ENCODE measurements around the gene TEX55. TPM values are rescaled to one million over a fixed set of nuclear protein-coding genes. Genes with fewer than 3 reads are reported as not detected.
"Not testable (repeated sequence)": the region's sequence is repeated elsewhere in the genome, so short reads cannot be mapped to it uniquely, and the experiment has no call there.

The TEX55 gene
- total and polyA plus RNA-seq, 9 donors = not detected

DNA sequence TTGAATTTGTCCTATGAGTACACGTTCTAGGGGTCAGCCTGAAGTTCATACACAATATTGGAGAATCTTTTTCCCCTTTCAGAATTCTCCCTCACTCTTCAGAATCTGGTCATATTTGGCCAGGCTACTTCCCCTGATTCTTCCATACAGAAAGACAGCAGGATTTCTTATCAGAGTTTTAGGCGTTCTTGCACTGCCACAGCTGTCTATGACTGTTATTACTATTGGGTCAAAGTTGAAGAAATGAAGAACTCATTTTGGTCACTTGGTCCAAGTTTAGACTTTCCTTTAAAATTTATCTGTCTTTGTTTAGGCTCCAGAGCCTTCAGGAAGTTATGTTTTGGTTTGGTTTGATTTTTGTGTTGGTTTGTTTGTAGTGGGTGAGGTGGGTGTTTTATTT lies 12.0 kb downstream of the TEX55 start:
- Histone ChIP-seq H3K4me3 (ENCODE audit: low read length) (no peak overlapping the region), H3K9me3 (replicated peaks; ENCODE audit: control insufficient read depth, low read depth, low read length) (peaks cover 8% of the 10 kb centered on the region), H3K4me1 (ENCODE audit: control insufficient read depth, insufficient read depth, low read length) (no peaks in the 10 kb centered on the region), H3K27ac (ENCODE audit: low read length) (no peak overlapping the region), H3K36me3 (ENCODE audit: control insufficient read depth, insufficient read depth, low read length) (no peaks in the 10 kb centered on the region), H3K27me3 (ENCODE audit: control insufficient read depth, insufficient read depth, low read length) (no peaks in the 10 kb centered on the region)
- 80% methylated on average over 1 of the region's 2 CpGs for WGBS (ENCODE audit: insufficient coverage)
- no peak for DNase-seq

DNA sequence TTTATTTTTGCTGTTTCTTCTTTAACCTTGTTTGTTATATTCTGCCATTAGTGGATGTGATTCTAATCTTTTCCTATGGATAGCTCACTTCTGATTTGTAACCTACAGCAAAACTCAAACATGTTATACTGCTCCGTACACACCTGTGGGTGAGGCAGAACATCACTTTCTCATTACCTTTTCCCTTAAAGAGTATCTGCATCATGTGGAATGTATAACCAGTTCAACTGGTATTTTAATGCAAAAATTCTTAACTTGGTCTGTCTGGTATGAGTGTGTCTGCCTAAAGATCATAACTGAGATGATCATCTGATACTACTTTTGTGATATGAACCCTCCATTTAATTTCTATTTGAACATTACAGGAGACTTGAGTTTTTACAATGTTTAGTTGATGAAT lies 14.4 kb downstream of the TEX55 start:
- H3K27ac ChIP-seq (ENCODE audit: low read length) = no peak overlapping the region
- no peaks in the 10 kb centered on the region for H3K36me3 ChIP-seq (ENCODE audit: control insufficient read depth, insufficient read depth, low read length)
- no CpG with 5 or more reads among the region's 1 CpG for WGBS (ENCODE audit: insufficient coverage)
- H3K9me3 ChIP-seq (replicated peaks; ENCODE audit: control insufficient read depth, low read depth, low read length) = peaks cover 8% of the 10 kb centered on the region
- H3K4me3 ChIP-seq (ENCODE audit: low read length) = no peak overlapping the region
- H3K4me1 ChIP-seq (ENCODE audit: control insufficient read depth, insufficient read depth, low read length) = no peaks in the 10 kb centered on the region
- no peak for DNase-seq
- H3K27me3 ChIP-seq (ENCODE audit: control insufficient read depth, insufficient read depth, low read length) = no peaks in the 10 kb centered on the region

DNA sequence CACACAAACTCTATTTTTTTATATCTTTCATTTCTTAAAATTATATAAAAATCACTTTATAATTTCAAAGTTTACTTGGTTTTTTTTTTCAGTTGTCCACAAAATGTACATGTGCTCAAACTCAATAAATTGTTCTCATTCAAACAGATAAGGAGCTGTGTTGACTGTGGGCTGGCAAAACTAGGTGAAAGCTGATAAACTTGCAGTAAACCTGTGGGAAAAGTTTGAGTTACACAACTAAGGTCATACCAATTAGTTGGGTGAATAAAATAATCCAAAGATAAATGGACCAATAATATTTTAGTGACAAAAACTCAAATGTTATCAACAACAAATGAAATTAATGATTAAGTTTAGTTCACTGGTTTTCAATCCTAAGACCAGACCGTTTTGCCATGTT lies 14.8 kb downstream of the TEX55 start:
- no peaks in the 10 kb centered on the region for H3K27me3 ChIP-seq (ENCODE audit: control insufficient read depth, insufficient read depth, low read length)
- no CpG with 5 or more reads among the region's 1 CpG for WGBS (ENCODE audit: insufficient coverage)
- no peak overlapping the region for H3K4me3 ChIP-seq (ENCODE audit: low read length)
- no peak for DNase-seq
- no peak overlapping the region for H3K27ac ChIP-seq (ENCODE audit: low read length)
- H3K4me1 ChIP-seq (ENCODE audit: control insufficient read depth, insufficient read depth, low read length) = no peaks in the 10 kb centered on the region
- peaks cover 8% of the 10 kb centered on the region for H3K9me3 ChIP-seq (replicated peaks; ENCODE audit: control insufficient read depth, low read depth, low read length)
- no peaks in the 10 kb centered on the region for H3K36me3 ChIP-seq (ENCODE audit: control insufficient read depth, insufficient read depth, low read length)

DNA sequence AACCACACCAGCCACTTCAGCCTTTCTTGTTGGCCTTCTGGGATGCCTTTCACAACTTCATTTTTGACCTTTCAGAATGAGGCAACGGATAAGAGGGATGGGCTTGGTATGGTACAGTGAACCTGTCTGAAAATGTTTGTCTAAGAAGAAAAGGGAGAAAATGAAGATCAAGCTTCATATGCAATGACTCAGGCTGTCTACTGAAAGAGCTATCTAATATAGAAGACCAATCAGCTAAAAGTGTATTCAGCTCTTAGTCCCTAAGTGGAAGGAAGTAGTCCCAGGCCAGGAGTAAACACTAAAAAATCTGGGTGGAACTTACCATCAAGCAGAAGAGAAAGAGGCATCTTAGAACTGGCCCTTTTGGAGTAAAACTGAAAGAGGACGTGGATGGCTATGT lies 15.3 kb downstream of the TEX55 start:
- Histone ChIP-seq H3K4me1 (ENCODE audit: control insufficient read depth, insufficient read depth, low read length) (no peaks in the 10 kb centered on the region), H3K27me3 (ENCODE audit: control insufficient read depth, insufficient read depth, low read length) (no peaks in the 10 kb centered on the region), H3K9me3 (replicated peaks; ENCODE audit: control insufficient read depth, low read depth, low read length) (peaks cover 7% of the 10 kb centered on the region), H3K27ac (ENCODE audit: low read length) (no peak overlapping the region), H3K4me3 (ENCODE audit: low read length) (no peak overlapping the region), H3K36me3 (ENCODE audit: control insufficient read depth, insufficient read depth, low read length) (no peaks in the 10 kb centered on the region)
- no peak for DNase-seq
- no CpG with 5 or more reads among the region's 2 CpGs for WGBS (ENCODE audit: insufficient coverage)

DNA sequence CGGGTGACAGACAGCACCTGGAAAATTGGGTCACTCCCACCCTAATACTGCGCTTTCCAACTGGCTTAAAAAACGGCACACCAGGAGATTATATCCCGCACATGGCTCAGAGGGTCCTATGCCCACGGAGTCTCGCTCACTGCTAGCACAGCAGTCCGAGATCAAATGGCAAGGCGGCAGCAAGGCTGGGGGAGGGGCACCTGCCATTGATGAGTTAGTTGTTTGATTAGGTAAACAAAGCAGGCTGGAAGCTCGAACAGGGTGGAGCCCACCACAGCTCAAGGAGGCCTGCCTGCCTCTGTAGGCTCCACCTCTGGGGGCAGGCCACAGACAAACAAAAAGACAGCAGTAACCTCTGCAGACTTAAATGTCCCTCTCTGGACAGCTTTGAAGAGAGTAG lies 18.8 kb downstream of the TEX55 start:
- H3K4me1 ChIP-seq (ENCODE audit: control insufficient read depth, insufficient read depth, low read length); H3K9me3 ChIP-seq (replicated peaks; ENCODE audit: control insufficient read depth, low read depth, low read length); H3K27ac ChIP-seq (ENCODE audit: low read length); H3K36me3 ChIP-seq (ENCODE audit: control insufficient read depth, insufficient read depth, low read length); H3K27me3 ChIP-seq (ENCODE audit: control insufficient read depth, insufficient read depth, low read length); H3K4me3 ChIP-seq (ENCODE audit: low read length); DNase-seq: not testable (repeated sequence)
- WGBS (ENCODE audit: insufficient coverage) = 58% methylated on average over 2 of the region's 9 CpGs

DNA sequence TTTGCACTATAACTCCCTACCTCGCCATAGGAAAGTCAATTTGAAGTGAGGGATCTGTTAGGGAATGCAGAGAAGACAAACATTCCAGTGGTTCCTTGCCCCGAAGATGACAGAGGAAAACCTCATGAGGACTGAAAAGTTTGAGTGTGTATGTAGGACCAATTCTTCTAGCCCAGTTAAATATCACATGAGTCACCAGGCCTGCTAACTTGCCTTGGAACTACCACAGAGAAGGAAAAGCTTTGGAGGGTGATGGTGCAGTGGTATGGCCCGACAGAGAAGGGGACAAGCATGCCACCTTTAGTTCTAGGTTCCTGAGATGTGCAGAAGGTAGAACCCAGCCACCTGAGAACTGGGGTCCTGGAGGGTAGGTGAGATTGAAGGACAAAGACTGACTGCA lies 24.9 kb downstream of the TEX55 start:
- Histone ChIP-seq H3K27me3 (ENCODE audit: control insufficient read depth, insufficient read depth, low read length) (peaks cover 6% of the 10 kb centered on the region), H3K27ac (ENCODE audit: low read length) (no peak overlapping the region), H3K9me3 (replicated peaks; ENCODE audit: control insufficient read depth, low read depth, low read length) (no peaks in the 10 kb centered on the region), H3K4me3 (ENCODE audit: low read length) (no peak overlapping the region), H3K36me3 (ENCODE audit: control insufficient read depth, insufficient read depth, low read length) (no peaks in the 10 kb centered on the region), H3K4me1 (ENCODE audit: control insufficient read depth, insufficient read depth, low read length) (no peaks in the 10 kb centered on the region)
- no peak for DNase-seq
- WGBS (ENCODE audit: insufficient coverage) = 86% methylated on average over 1 of the region's 3 CpGs

DNA sequence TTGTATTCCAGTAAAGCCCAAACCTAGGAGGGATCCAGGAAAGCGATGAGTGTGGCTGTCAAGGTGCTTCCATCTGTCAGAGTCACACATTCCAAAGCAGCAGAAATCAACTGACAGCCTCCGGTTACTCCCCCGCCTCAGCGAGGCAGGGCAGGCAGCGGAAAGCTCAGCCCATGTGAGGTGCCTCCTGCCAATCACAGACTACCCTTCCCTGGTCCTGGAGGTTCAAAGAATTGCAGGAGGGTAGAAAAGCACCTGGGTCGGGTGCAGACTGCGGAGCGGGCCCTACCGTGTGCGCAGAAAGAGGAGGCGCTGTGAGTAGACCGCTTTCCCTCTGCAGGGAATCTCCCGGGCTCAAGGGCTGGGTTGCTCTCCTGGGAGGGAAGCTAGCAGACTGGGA lies 27.4 kb downstream of the TEX55 start, which contains the start of gene UPK1B:
Gene UPK1B (plus strand): TSS at position 274 of the 400 bp plus-strand sequence. CDS start 13,144 bp downstream, outside the sequence.
- Histone ChIP-seq H3K27ac (ENCODE audit: low read length) (no peak within 1 kb of the TSS), H3K27me3 (ENCODE audit: control insufficient read depth, insufficient read depth, low read length) (peaks cover 6% of the 10 kb centered on the region), H3K9me3 (replicated peaks; ENCODE audit: control insufficient read depth, low read depth, low read length) (no peaks in the 10 kb centered on the region), H3K4me3 (ENCODE audit: low read length) (no peak within 1 kb of the TSS), H3K4me1 (ENCODE audit: control insufficient read depth, insufficient read depth, low read length) (no peaks in the 10 kb centered on the region), H3K36me3 (ENCODE audit: control insufficient read depth, insufficient read depth, low read length) (no peaks in the 10 kb centered on the region)
- DNase-seq = no peak
- WGBS (ENCODE audit: insufficient coverage) = 20% methylated on average over 4 of the region's 13 CpGs

DNA sequence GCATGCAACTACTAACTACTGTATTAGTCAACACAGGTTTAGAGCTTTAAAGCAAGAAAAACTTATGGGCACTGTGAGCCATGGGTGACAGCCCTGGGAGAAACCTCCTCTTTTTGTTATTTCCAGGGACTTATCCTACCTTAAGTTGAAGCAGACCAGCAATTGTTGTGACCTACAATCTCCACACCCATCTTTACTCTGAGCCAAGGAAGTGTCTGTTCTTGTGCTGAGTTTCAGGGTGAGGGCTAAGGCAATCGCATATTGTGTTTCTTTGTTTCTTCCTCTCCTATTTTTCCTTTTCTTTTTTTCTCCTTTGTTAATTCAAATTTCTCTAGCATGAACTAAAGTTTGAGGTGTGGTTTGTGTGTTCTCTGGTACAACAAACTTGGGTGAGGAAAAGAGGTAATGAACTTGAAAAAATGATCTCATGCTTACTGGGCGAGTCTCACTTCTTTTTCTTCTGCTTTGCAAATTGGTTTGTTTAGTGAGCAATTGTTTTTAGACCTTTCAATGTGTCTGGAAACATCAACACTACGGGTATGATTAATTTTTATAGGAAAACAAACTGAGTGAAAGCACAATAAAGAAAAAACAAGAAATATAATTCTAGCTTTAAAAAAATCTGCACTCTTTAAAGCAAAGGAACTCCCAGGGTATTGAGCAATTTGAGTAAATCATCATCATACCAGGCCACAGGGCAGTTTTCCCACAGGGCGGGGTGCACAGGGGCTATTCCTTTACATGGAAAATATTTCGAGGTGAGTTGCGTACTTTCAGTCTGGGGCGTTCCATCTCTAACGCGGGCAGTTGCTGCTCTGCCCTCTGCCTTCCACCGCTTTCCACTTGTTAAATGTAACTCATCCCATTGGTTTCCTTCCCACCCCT lies 30.1 kb downstream of the TEX55 start:
- H3K4me3 ChIP-seq (ENCODE audit: low read length) = no peak overlapping the region
- no CpG with 5 or more reads among the region's 10 CpGs for WGBS (ENCODE audit: insufficient coverage)
- peaks cover 6% of the 10 kb centered on the region for H3K27me3 ChIP-seq (ENCODE audit: control insufficient read depth, insufficient read depth, low read length)
- no peaks in the 10 kb centered on the region for H3K36me3 ChIP-seq (ENCODE audit: control insufficient read depth, insufficient read depth, low read length)
- no peak for DNase-seq
- H3K4me1 ChIP-seq (ENCODE audit: control insufficient read depth, insufficient read depth, low read length) = no peaks in the 10 kb centered on the region
- H3K27ac ChIP-seq (ENCODE audit: low read length) = no peak overlapping the region
- no peaks in the 10 kb centered on the region for H3K9me3 ChIP-seq (replicated peaks; ENCODE audit: control insufficient read depth, low read depth, low read length)

DNA sequence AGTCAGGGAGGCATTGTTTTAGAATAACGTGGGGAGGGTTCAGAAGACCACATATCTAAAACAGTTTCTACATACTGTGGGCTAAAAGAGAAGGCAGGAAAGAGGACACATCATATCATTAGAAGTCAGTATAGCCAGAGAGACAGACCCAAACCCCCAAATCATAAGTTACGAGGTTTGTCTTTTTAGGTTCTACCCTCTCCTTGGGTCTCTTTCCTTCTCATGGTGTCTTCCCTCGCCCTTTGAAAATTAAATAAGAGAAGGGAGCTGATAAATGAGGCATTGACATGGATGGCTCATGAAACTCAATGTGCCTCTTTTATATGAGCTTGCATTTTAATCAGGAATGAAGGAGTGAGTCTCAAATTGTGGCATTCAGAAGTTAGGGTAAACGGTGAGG lies 30.8 kb downstream of the TEX55 start:
- Histone ChIP-seq H3K27ac (ENCODE audit: low read length) (no peak overlapping the region), H3K27me3 (ENCODE audit: control insufficient read depth, insufficient read depth, low read length) (peaks cover 6% of the 10 kb centered on the region), H3K36me3 (ENCODE audit: control insufficient read depth, insufficient read depth, low read length) (no peaks in the 10 kb centered on the region), H3K4me3 (ENCODE audit: low read length) (no peak overlapping the region), H3K9me3 (replicated peaks; ENCODE audit: control insufficient read depth, low read depth, low read length) (no peaks in the 10 kb centered on the region), H3K4me1 (ENCODE audit: control insufficient read depth, insufficient read depth, low read length) (no peaks in the 10 kb centered on the region)
- no peak for DNase-seq
- WGBS (ENCODE audit: insufficient coverage) = 100% methylated on average over 1 of the region's 4 CpGs

DNA sequence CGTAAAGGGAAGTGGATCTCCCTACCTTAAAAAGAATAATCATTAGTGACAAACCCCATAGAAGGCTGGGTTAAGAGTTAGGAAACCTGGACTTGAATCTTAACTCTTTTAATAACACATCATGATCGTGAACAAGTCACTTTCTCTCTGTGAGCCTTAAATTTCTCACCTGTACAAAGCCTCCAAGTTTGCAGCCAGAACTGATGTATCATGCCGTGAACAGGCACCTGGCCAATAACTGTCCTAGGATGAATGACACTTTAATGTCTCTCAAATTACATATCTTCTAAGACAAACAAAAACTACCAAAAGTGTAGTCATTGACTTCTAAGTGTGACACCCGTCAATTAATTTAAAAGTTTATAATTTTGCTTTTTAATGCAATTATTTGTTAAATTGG lies 31.4 kb downstream of the TEX55 start:
- Histone ChIP-seq H3K9me3 (replicated peaks; ENCODE audit: control insufficient read depth, low read depth, low read length) (no peaks in the 10 kb centered on the region), H3K36me3 (ENCODE audit: control insufficient read depth, insufficient read depth, low read length) (no peaks in the 10 kb centered on the region), H3K4me3 (ENCODE audit: low read length) (no peak overlapping the region), H3K27me3 (ENCODE audit: control insufficient read depth, insufficient read depth, low read length) (peaks cover 6% of the 10 kb centered on the region), H3K27ac (ENCODE audit: low read length) (no peak overlapping the region), H3K4me1 (ENCODE audit: control insufficient read depth, insufficient read depth, low read length) (no peaks in the 10 kb centered on the region)
- WGBS (ENCODE audit: insufficient coverage) = no CpG with 5 or more reads among the region's 4 CpGs
- no peak for DNase-seq
